ENCODE data around the gene AGXT. TPM values are rescaled to one million over a fixed set of nuclear protein-coding genes. Genes with fewer than 3 reads are reported as not detected.

The AGXT gene
- total RNA-seq, 6 experiments from 2014 or later = 744 to 1,833 (median 1,254) TPM

GRCh38 chr2:240846873-240847595 is 21.6 kb upstream of the AGXT start:
- Histone ChIP-seq H3K9me3 (no peaks in the 10 kb centered on the region), H3K4me1 (peaks cover 0 to 17% (median 6%) of the 10 kb centered on the region in 4 donors), H3K36me3 (no peaks in the 10 kb centered on the region), H3K27me3 (no peaks in the 10 kb centered on the region), H3K27ac (no peak overlapping the region), H3K4me3 (no peak overlapping the region)
- intact Hi-C loops (cut with DNase I) = no loop called here
- TF ChIP-seq POLR2A (IDR thresholded peaks at IDR 0.05) (no peak), CTCF (IDR thresholded peaks at IDR 0.05) (no peak)
- DNase-seq (peak; percentile 63 to 82 (median 79)), ATAC-seq (peak; percentile 69 to 78 (median 74))
- 55% methylated on average over 4 of the region's 5 CpGs for WGBS (ENCODE audit: insufficient coverage, low coverage, low lambda C conversion rate, missing lambda C conversion rate)

GRCh38 chr2:240847817-240848216 is 20.8 kb upstream of the AGXT start:
- Histone ChIP-seq H3K36me3 (no peaks in the 10 kb centered on the region), H3K4me3 (no peak overlapping the region), H3K9me3 (no peaks in the 10 kb centered on the region), H3K4me1 (peaks cover 0 to 17% (median 6%) of the 10 kb centered on the region in 4 donors), H3K27me3 (no peaks in the 10 kb centered on the region), H3K27ac (no peak overlapping the region)
- DNase-seq (no peak), ATAC-seq (no peak)
- intact Hi-C loops (cut with DNase I) = no loop called here
- 88% methylated on average over 13 of the region's 13 CpGs for WGBS (ENCODE audit: insufficient coverage, low coverage, low lambda C conversion rate, missing lambda C conversion rate)
- TF ChIP-seq CTCF (IDR thresholded peaks at IDR 0.05) (no peak), POLR2A (IDR thresholded peaks at IDR 0.05) (no peak)

GRCh38 chr2:240848900-240849680 is 19.5 kb upstream of the AGXT start:
- no peaks in the 10 kb centered on the region for H3K36me3 ChIP-seq
- intact Hi-C loops (cut with DNase I) = no loop called here
- no peaks in the 10 kb centered on the region for H3K9me3 ChIP-seq
- no peak overlapping the region for H3K27ac ChIP-seq
- ATAC-seq (no peak), DNase-seq (no peak)
- H3K27me3 ChIP-seq = no peaks in the 10 kb centered on the region
- TF ChIP-seq POLR2A (IDR thresholded peaks at IDR 0.05) (no peak), CTCF (IDR thresholded peaks at IDR 0.05) (no peak)
- no peak overlapping the region for H3K4me3 ChIP-seq
- 82% methylated on average over 9 of the region's 12 CpGs for WGBS (ENCODE audit: insufficient coverage, low coverage, low lambda C conversion rate, missing lambda C conversion rate)
- H3K4me1 ChIP-seq = peaks cover 0 to 17% (median 6%) of the 10 kb centered on the region in 4 donors

GRCh38 chr2:240850026-240850425 is 18.6 kb upstream of the AGXT start:
- no peak for TF ChIP-seq POLR2A (IDR thresholded peaks at IDR 0.05)
- TF ChIP-seq CTCF (IDR thresholded peaks at IDR 0.05) = no peak
- no peak for DNase-seq
- 60% methylated on average over 3 of the region's 11 CpGs for WGBS (ENCODE audit: insufficient coverage, low coverage, low lambda C conversion rate, missing lambda C conversion rate)
- Histone ChIP-seq H3K9me3 (no peaks in the 10 kb centered on the region), H3K4me1 (peaks cover 0 to 17% (median 6%) of the 10 kb centered on the region in 4 donors), H3K27ac (no peak overlapping the region), H3K27me3 (no peaks in the 10 kb centered on the region), H3K4me3 (no peak overlapping the region), H3K36me3 (no peaks in the 10 kb centered on the region)
- ATAC-seq = no peak
- intact Hi-C loops (cut with DNase I) = loop anchor here (10.0 kb wide), 2 partner anchors 135 to 145 kb away; partner anchors contain the start of gene SNED1 (in 1 of the 2)

All from right lobe of liver (tissue), 6 donors.